Activated CD4-positive, alpha-beta T cell treated with anti-CD3 and anti-CD28 coated beads, Interleukin-2, amount 50 U/mL, for 24 hours (primary cell): ENCODE measurements around the gene ISG20.

ENCODE experiments used
- DNase-seq, 2 donors: peaks; one replicate each; pipeline ENCODE4 v3.0.0-alpha.2; 2020; ENCODE audit warnings: low read depth in 1 of 2, low spot score in 1 of 2

The ISG20 gene

GRCh38 chr15:88684345-88684744 is 45.5 kb downstream of the ISG20 start:
- no peak for DNase-seq

- DNase-seq = no peak
Observed at GRCh38 chr15:88686166-88686565, 47.4 kb downstream of the ISG20 start.

- no peak for DNase-seq
Observed at GRCh38 chr15:88688394-88688933, 49.6 kb downstream of the ISG20 start.

- DNase-seq = no peak
Observed at GRCh38 chr15:88690331-88690730, 51.5 kb downstream of the ISG20 start.

GRCh38 chr15:88693191-88693590 is 54.4 kb downstream of the ISG20 start:
- no peak for DNase-seq

- DNase-seq = no peak
Observed at GRCh38 chr15:88695101-88695500, 56.3 kb downstream of the ISG20 start.

- no peak for DNase-seq
Observed at GRCh38 chr15:88695691-88696251, 57.0 kb downstream of the ISG20 start.

- DNase-seq = no peak
Observed at GRCh38 chr15:88696254-88696653, 57.4 kb downstream of the ISG20 start.

- DNase-seq = no peak
Observed at GRCh38 chr15:88697276-88697675, 58.5 kb downstream of the ISG20 start.

- no peak for DNase-seq
Observed at GRCh38 chr15:88699861-88700260, 61.0 kb downstream of the ISG20 start.

GRCh38 chr15:88700716-88701115 is 61.9 kb downstream of the ISG20 start:
- DNase-seq = no peak

- no peak for DNase-seq
Observed at GRCh38 chr15:88701561-88702095, 62.8 kb downstream of the ISG20 start.

GRCh38 chr15:88702983-88703382 is 64.2 kb downstream of the ISG20 start:
- DNase-seq = no peak

- no peak for DNase-seq
Observed at GRCh38 chr15:88703533-88703932, 64.7 kb downstream of the ISG20 start.

GRCh38 chr15:88704791-88705768 is 66.3 kb downstream of the ISG20 start:
- no peak for DNase-seq

GRCh38 chr15:88705769-88706165 is 67.0 kb downstream of the ISG20 start:
- DNase-seq = no peak
